ENCODE data around the gene KIF5C. TPM values are rescaled to one million over a fixed set of nuclear protein-coding genes. Genes with fewer than 3 reads are reported as not detected.

The KIF5C gene
- total and polyA plus RNA-seq, 2 experiments from 2014 or later: 45.0 to 49.1 TPM

GRCh38 chr2:149028891-149029290 lies 153.9 kb downstream of the KIF5C start:
- H4K20me1 ChIP-seq (replicated peaks; ENCODE audit: insufficient read depth): no peaks in the 10 kb centered on the region
- no peak overlapping the region for H2AFZ ChIP-seq
- Mint-ChIP-seq H3K27ac (no peak overlapping the region), H3K36me3 (ENCODE audit: low read depth) (no peaks in the 10 kb centered on the region), H3K4me3 (no peak overlapping the region), H3K27me3 (ENCODE audit: insufficient read depth, low read depth, poor library complexity) (peaks cover 5% of the 10 kb centered on the region), H3K4me1 (peaks cover 38% of the 10 kb centered on the region), H3K9me3 (no peaks in the 10 kb centered on the region)
- TF ChIP-seq POLR2AphosphoS5 (IDR thresholded peaks at IDR 0.05; ENCODE audit: low read depth) (no peak), CREB1 (CRISPR knock-in tag; IDR thresholded peaks at IDR 0.05; ENCODE audit: low read depth) (no peak), EZH2 (IDR thresholded peaks at IDR 0.05; ENCODE audit: low read depth, unreplicated experiment) (no peak), JUNB (IDR thresholded peaks at IDR 0.05; ENCODE audit: unreplicated experiment) (no peak), CTCF (conservative IDR thresholded peaks at IDR 0.05; ENCODE audit: low read depth in 2 of 2) (no peak), NANOG (IDR thresholded peaks at IDR 0.05; ENCODE audit: borderline replicate concordance) (no peak), ZNF114 (CRISPR knock-in tag; IDR thresholded peaks at IDR 0.05) (no peak), ZNF331 (CRISPR knock-in tag; IDR thresholded peaks at IDR 0.05; ENCODE audit: low read depth) (no peak), ETS1 (IDR thresholded peaks at IDR 0.05) (no peak), EZH2phosphoT487 (IDR thresholded peaks at IDR 0.05; ENCODE audit: unreplicated experiment) (no peak), REST (IDR thresholded peaks at IDR 0.05; ENCODE audit: unreplicated experiment) (no peak), ZNF462 (CRISPR knock-in tag; IDR thresholded peaks at IDR 0.05) (no peak), STAT1 (IDR thresholded peaks at IDR 0.05; ENCODE audit: unreplicated experiment) (no peak)
- no peak overlapping the region for H3K4me2 ChIP-seq
- no peak overlapping the region for H3K4me3 ChIP-seq
- H3F3A ChIP-seq (replicated peaks; ENCODE audit: low read depth): no peaks in the 10 kb centered on the region
- H3K27me3 ChIP-seq (ENCODE audit: insufficient read depth): no peaks in the 10 kb centered on the region
- no peaks in the 10 kb centered on the region for H3K9me2 ChIP-seq (ENCODE audit: insufficient read depth)
- H3K36me3 ChIP-seq (ENCODE audit: insufficient read depth): no peaks in the 10 kb centered on the region
- H3K79me2 ChIP-seq (replicated peaks; ENCODE audit: insufficient read depth): no peaks in the 10 kb centered on the region
- ATAC-seq: no peak
- DNase-seq (ENCODE audit: low spot score): no peak
- H3K27ac ChIP-seq (ENCODE audit: low read depth): no peak overlapping the region
- peaks cover 34% of the 10 kb centered on the region for H3K4me1 ChIP-seq (ENCODE audit: insufficient read depth)

All from GM23338 (cell line).